IMR-90 (cell line): ENCODE results near the gene GNL3. TPM values are rescaled to one million over a fixed set of nuclear protein-coding genes. Genes with fewer than 3 reads are reported as not detected.

ENCODE experiments used
- ATAC-seq: fragments of 200-7000 bp; cut with Tn5 transposase; 2 replicates; pipeline ENCODE4 v1.9.1; 2020; ENCODE audit warnings: low read depth, mild to moderate bottlenecking, moderate library complexity
- BruUV-seq: library from RNA; stranded (reverse); fragments of 400-500 nt; replicated peaks from 2 replicates; lab custom pipeline; 2021; lab: Mats Ljungman, UMichigan
- CTCF ChIA-PET: fragments of 300-600 bp; formaldehyde crosslinking; extraction: SDS; loops from one replicate; lab custom pipeline; 2021; ENCODE audit warnings: antibody characterized with exemption; lab: Yijun Ruan, JAX
- POLR2A ChIA-PET: fragments of 300-600 bp; sonication (Branson Sonifier 250); formaldehyde crosslinking; loops from one replicate; lab custom pipeline; 2022; ENCODE audit warnings: antibody characterized with exemption; ENCODE audit not compliant: unreplicated experiment; lab: Charles Lee
- DNase-seq: peaks from one replicate; pipeline ENCODE4 v3.0.0; 2013
- H2AFZ ChIP-seq: replicated peaks from 2 replicates; pipeline ENCODE3; 2013; ENCODE audit warnings: low read length, mild to moderate bottlenecking; ENCODE audit not compliant: poor library complexity
- H2AK5ac ChIP-seq: 2 replicates; pipeline ENCODE4 v1.6.1; 2013; ENCODE audit warnings: low read depth, low read length, inconsistent platforms
- H2AK9ac ChIP-seq: replicated peaks from 2 replicates; pipeline ENCODE3; 2013; ENCODE audit warnings: mild to moderate bottlenecking, low read depth, low read length, moderate library complexity; ENCODE audit not compliant: poor library complexity
- H2BK120ac ChIP-seq: 2 replicates; pipeline ENCODE4 v1.6.1; 2013; ENCODE audit warnings: low read depth, low read length, inconsistent platforms
- H2BK15ac ChIP-seq: 3 replicates; pipeline ENCODE4 v1.6.1; 2013; ENCODE audit warnings: low read depth, low read length, inconsistent platforms
- H2BK20ac ChIP-seq: 2 replicates; pipeline ENCODE4 v1.6.1; 2013; ENCODE audit warnings: low read depth, mild to moderate bottlenecking, inconsistent platforms, low read length, moderate library complexity
- H2BK5ac ChIP-seq: 2 replicates; pipeline ENCODE4 v1.6.1; 2013; ENCODE audit warnings: mild to moderate bottlenecking, low read depth, low read length, inconsistent platforms; ENCODE audit not compliant: poor library complexity, severe bottlenecking
- H3K14ac ChIP-seq: replicated peaks from 2 replicates; pipeline ENCODE4 v1.6.1; 2013; ENCODE audit warnings: low read depth, low read length, inconsistent platforms
- H3K18ac ChIP-seq: 2 replicates; pipeline ENCODE4 v1.6.1; 2013; ENCODE audit warnings: low read depth, low read length, control low read depth
- H3K23ac ChIP-seq: 2 replicates; pipeline ENCODE4 v1.6.1; 2013; ENCODE audit warnings: low read depth, low read length, inconsistent platforms
- H3K27ac ChIP-seq: 2 replicates; pipeline ENCODE4 v1.5.1; 2013; ENCODE audit warnings: mild to moderate bottlenecking, control low read depth, low read length; ENCODE audit not compliant: insufficient read depth
- H3K27me3 ChIP-seq: 2 replicates; pipeline ENCODE4 v1.6.1; 2013; ENCODE audit warnings: low read length; ENCODE audit not compliant: control insufficient read depth, insufficient read depth
- H3K36me3 ChIP-seq: 2 replicates; pipeline ENCODE4 v1.6.1; 2013; ENCODE audit warnings: low read length, mixed read lengths; ENCODE audit not compliant: control insufficient read depth, insufficient read depth
- H3K4ac ChIP-seq: 2 replicates; pipeline ENCODE4 v1.6.1; 2013; ENCODE audit warnings: low read depth, low read length, inconsistent platforms
- H3K4me1 ChIP-seq: 2 replicates; pipeline ENCODE4 v1.6.1; 2013; ENCODE audit warnings: low read length, mixed read lengths; ENCODE audit not compliant: control insufficient read depth, insufficient read depth
- H3K4me2 ChIP-seq: 2 replicates; pipeline ENCODE4 v1.6.1; 2013; ENCODE audit warnings: low read depth, mild to moderate bottlenecking, control low read depth, low read length, moderate library complexity
- H3K4me3 ChIP-seq: 2 replicates; pipeline ENCODE4 v1.5.1; 2013; ENCODE audit warnings: low read depth, mild to moderate bottlenecking, control low read depth, low read length, moderate library complexity; ENCODE audit not compliant: insufficient read depth
- H3K56ac ChIP-seq: 2 replicates; pipeline ENCODE4 v1.6.1; 2013; ENCODE audit warnings: low read length, inconsistent platforms; ENCODE audit not compliant: insufficient read depth; ENCODE audit errors: extremely low read depth
- H3K79me1 ChIP-seq, 2 experiments: 2 replicates each; pipeline ENCODE4 v1.6.1; 2013; ENCODE audit warnings: low read length in 2 of 2, inconsistent platforms in 1 of 2, low read depth in 1 of 2
- H3K9ac ChIP-seq: 2 replicates; pipeline ENCODE4 v1.6.1; 2013; ENCODE audit warnings: low read depth, low read length, control low read depth
- H3K9me1 ChIP-seq: 2 replicates; pipeline ENCODE4 v1.6.1; 2013; ENCODE audit warnings: low read length, inconsistent platforms; ENCODE audit not compliant: insufficient read depth
- H3K9me3 ChIP-seq: 2 replicates; pipeline ENCODE4 v1.6.1; 2013; ENCODE audit warnings: low read length; ENCODE audit not compliant: control insufficient read depth, insufficient read depth
- H4K20me1 ChIP-seq: 2 replicates; pipeline ENCODE4 v1.6.1; 2013; ENCODE audit warnings: low read length, inconsistent platforms; ENCODE audit not compliant: insufficient read depth
- H4K5ac ChIP-seq: 2 replicates; pipeline ENCODE4 v1.6.1; 2013; ENCODE audit warnings: mild to moderate bottlenecking, low read depth, low read length, control low read depth
- H4K8ac ChIP-seq, 2 experiments: 2 replicates each; pipeline ENCODE4 v1.6.1; 2013; ENCODE audit warnings: low read depth in 2 of 2, low read length in 2 of 2, control low read depth in 1 of 2, inconsistent platforms in 1 of 2
- H4K91ac ChIP-seq: 2 replicates; pipeline ENCODE4 v1.6.1; 2013; ENCODE audit warnings: low read depth, low read length, inconsistent platforms; ENCODE audit not compliant: insufficient read depth
- BHLHE40 ChIP-seq: fragments of 150-350 bp; IDR thresholded peaks from 2 replicates; pipeline ENCODE4 v1.6.1; 2016; ENCODE audit warnings: mild to moderate bottlenecking, low read depth, low read length
- CEBPB ChIP-seq: IDR thresholded peaks from 2 replicates; pipeline ENCODE4 v1.6.1; 2012; ENCODE audit warnings: low read depth, low read length, improper control_type of control experiment
- CHD1 ChIP-seq: IDR thresholded peaks from 2 replicates; pipeline ENCODE4 v1.6.1; 2012; ENCODE audit warnings: low read depth, low read length, improper control_type of control experiment
- CTCF ChIP-seq: conservative IDR thresholded peaks from 2 replicates; pipeline ENCODE4 v1.5.1; 2012; ENCODE audit warnings: mild to moderate bottlenecking, low read depth, low read length, improper control_type of control experiment
- ELK1 ChIP-seq: fragments of 150-350 bp; IDR thresholded peaks from 2 replicates; pipeline ENCODE4 v1.6.1; 2016; ENCODE audit warnings: low read depth, mild to moderate bottlenecking, low read length, moderate library complexity, borderline replicate concordance
- FOS ChIP-seq: fragments of 150-350 bp; IDR thresholded peaks from 2 replicates; pipeline ENCODE4 v1.6.1; 2016; ENCODE audit warnings: low read depth, low read length
- MAFK ChIP-seq: IDR thresholded peaks from 2 replicates; pipeline ENCODE4 v1.6.1; 2012; ENCODE audit warnings: low read depth, low read length, improper control_type of control experiment
- MAZ ChIP-seq: IDR thresholded peaks from 2 replicates; pipeline ENCODE4 v1.6.1; 2012; ENCODE audit warnings: low read depth, mild to moderate bottlenecking, low read length, improper control_type of control experiment, moderate library complexity, borderline replicate concordance
- MXI1 ChIP-seq: IDR thresholded peaks from 2 replicates; pipeline ENCODE4 v1.6.1; 2012; ENCODE audit warnings: low read depth, mild to moderate bottlenecking, low read length, moderate library complexity, borderline replicate concordance
- NFE2L2 ChIP-seq: fragments of 150-350 bp; IDR thresholded peaks from 2 replicates; pipeline ENCODE4 v1.6.1; 2016; ENCODE audit warnings: low read depth, mild to moderate bottlenecking, low read length
- POLR2A ChIP-seq: IDR thresholded peaks from 2 replicates; pipeline ENCODE4 v1.6.1; 2012; ENCODE audit warnings: mild to moderate bottlenecking, low read depth, low read length
- RAD21 ChIP-seq: IDR thresholded peaks from 2 replicates; pipeline ENCODE4 v1.6.1; 2012; ENCODE audit warnings: low read length, improper control_type of control experiment
- RCOR1 ChIP-seq: IDR thresholded peaks from 2 replicates; pipeline ENCODE4 v1.6.1; 2012; ENCODE audit warnings: mild to moderate bottlenecking, low read length, improper control_type of control experiment; ENCODE audit not compliant: insufficient replicate concordance
- RFX5 ChIP-seq: IDR thresholded peaks from 2 replicates; pipeline ENCODE4 v1.8.0; 2012; ENCODE audit warnings: low read depth, mild to moderate bottlenecking, low read length, moderate library complexity
- SMC3 ChIP-seq: fragments of 150-350 bp; IDR thresholded peaks from 2 replicates; pipeline ENCODE4 v1.6.1; 2016; ENCODE audit warnings: low read depth, mild to moderate bottlenecking, antibody characterized with exemption, low read length, moderate library complexity
- WGBS, 2 experiments: methylation state at CpG; one replicate each; pipeline versions ENCODE4 v1.1.5 to v1.1.7; 2013; ENCODE audit warnings: missing lambda C conversion rate in 2 of 2; ENCODE audit not compliant: insufficient read length in 1 of 2; ENCODE audit errors: extremely low coverage in 2 of 2; 5-methylcytosine and 5-hydroxymethylcytosine counted together
- dilution Hi-C: fragments of 300-500 bp; cut with HindIII; formaldehyde crosslinking; loops from one replicate; pipeline ENCODE4 v1.14.3; 2018; ENCODE audit warnings: low sequenced_read_pairs; ENCODE audit not compliant: unreplicated experiment
- in situ Hi-C: fragments of 300-500 bp; cut with MboI; formaldehyde crosslinking; loops from 3 replicates; pipeline ENCODE4 v1.14.3; 2019; ENCODE audit warnings: low sequenced_read_pairs, inconsistent platforms, mixed read lengths
- intact Hi-C: fragments of 100-400 bp; cut with micrococcal nuclease; formaldehyde crosslinking; loops from 2 replicates; pipeline ENCODE4 v1.10.0; 2022
- polyA plus RNA-seq, 3 experiments: library from polyadenylated mRNA; depleted of rRNA; stranded (reverse); fragments of >200 nt; gene quantifications; 2 replicates each; pipeline ENCODE4 v1.2.3, GENCODE V29; 2012; ENCODE audit warnings: low replicate concordance in 1 of 3
- total RNA-seq: library from RNA; depleted of rRNA; stranded (reverse); fragments of >200 nt; gene quantifications from 2 replicates; pipeline ENCODE4 v1.2.3, GENCODE V29; 2012

Gene GNL3
- total and polyA plus RNA-seq, 2 of the 4 experiments (the other 2 are of a cell fraction), result 66.0 to 90.4 TPM

- Histone ChIP-seq H3K27ac (peak overlapping the region; percentile 73; the same call in 1 of the 2 replicates), H2BK5ac (peak overlapping the region; percentile 85), H3K4me3 (no peak overlapping the region), H2BK120ac (peak overlapping the region; percentile 44), H3K27me3 (no peaks in the 10 kb centered on the region), H2AK9ac (peak overlapping the region; percentile 65), H3K9ac (no peak overlapping the region), H3K79me1 (peaks cover 8 to 30% of the 10 kb centered on the region in 2 experiments), H2AFZ (no peak overlapping the region), H2AK5ac (peak overlapping the region; percentile 66; the same call in 1 of the 2 replicates), H3K18ac (peak overlapping the region; percentile 52; the same call in 1 of the 2 replicates), H2BK20ac (no peak overlapping the region), H3K14ac (0 out of 2 replicates have a peak overlapping the region, but pooled peaks have one; percentile 58), H2BK15ac (no peak overlapping the region), H3K36me3 (peaks cover 42% of the 10 kb centered on the region), H3K4ac (peak overlapping the region; percentile 49), H4K5ac (peak overlapping the region; percentile 41; the same call in 1 of the 2 replicates), H3K9me3 (no peaks in the 10 kb centered on the region), H4K8ac (peak overlapping the region; percentile 2 to 79; a peak in 3 of 4 replicates), H3K4me1 (peaks cover 8% of the 10 kb centered on the region; the same call in 1 of the 2 replicates), H3K9me1 (peaks cover 7% of the 10 kb centered on the region), H3K56ac (no peak overlapping the region), H3K4me2 (no peak overlapping the region), H4K91ac (peak overlapping the region; percentile 8; the same call in 1 of the 2 replicates), H3K23ac (peak overlapping the region; percentile 53; the same call in 1 of the 2 replicates), H4K20me1 (no peaks in the 10 kb centered on the region)
- POLR2A ChIA-PET, result no interaction called here
- intact Hi-C loops, result no loop called here
- CTCF ChIA-PET, result no interaction called here
- ATAC-seq (peak; percentile 77), DNase-seq (peak; percentile 70)
- in situ Hi-C loops, result no loop called here
- no TSS peak for BruUV-seq
- 63% methylated on average over 1 of the region's 5 CpGs; no CpG with 5 or more reads in 1 of the 2 experiments for WGBS, 2 experiments
- dilution Hi-C loops, result no loop called here
- TF ChIP-seq NFE2L2 (no peak), POLR2A (no peak), CEBPB (no peak), BHLHE40 (peak; percentile 60; the same call in 1 of the 2 replicates), CTCF (no peak), FOS (0 out of 2 replicates have a peak, but pooled peaks have one; percentile 11), MXI1 (no peak), RFX5 (no peak), MAZ (no peak), ELK1 (no peak), SMC3 (no peak), RCOR1 (no peak), CHD1 (no peak), MAFK (no peak), RAD21 (no peak)
Measured at GRCh38 chr3:52649461-52650210, 36.2 kb upstream of the GNL3 start.
